BE2C (cell line): Measurements from ENCODE around the gene HYOU1.

Source experiments
- DNase-seq: peaks from one replicate; pipeline ENCODE4 v3.0.0-alpha.2; 2020
- H3K27me3 ChIP-seq: fragments of 250-450 bp; sonication (Bioruptor Pico); 2 replicates; pipeline ENCODE4 v1.5.1; 2020; ENCODE audit warnings: mild to moderate bottlenecking
- H3K36me3 ChIP-seq: fragments of 250-450 bp; sonication (Bioruptor Pico); 2 replicates; pipeline ENCODE4 v1.5.1; 2020; ENCODE audit warnings: mild to moderate bottlenecking
- H3K4me1 ChIP-seq: fragments of 250-450 bp; sonication (Bioruptor Pico); 2 replicates; pipeline ENCODE4 v1.5.1; 2020
- H3K4me3 ChIP-seq: 2 replicates; pipeline ENCODE4 v1.5.1; 2011; ENCODE audit warnings: low read depth, low read length
- H3K9me3 ChIP-seq: fragments of 250-450 bp; sonication (Bioruptor Pico); 2 replicates; pipeline ENCODE4 v1.5.1; 2020
- TF ChIP-seq, protein P1 (sequence below): IDR thresholded peaks from 2 replicates; pipeline ENCODE4 v1.5.1; 2012; ENCODE audit warnings: mild to moderate bottlenecking, low read depth, low read length

The HYOU1 gene

DNA sequence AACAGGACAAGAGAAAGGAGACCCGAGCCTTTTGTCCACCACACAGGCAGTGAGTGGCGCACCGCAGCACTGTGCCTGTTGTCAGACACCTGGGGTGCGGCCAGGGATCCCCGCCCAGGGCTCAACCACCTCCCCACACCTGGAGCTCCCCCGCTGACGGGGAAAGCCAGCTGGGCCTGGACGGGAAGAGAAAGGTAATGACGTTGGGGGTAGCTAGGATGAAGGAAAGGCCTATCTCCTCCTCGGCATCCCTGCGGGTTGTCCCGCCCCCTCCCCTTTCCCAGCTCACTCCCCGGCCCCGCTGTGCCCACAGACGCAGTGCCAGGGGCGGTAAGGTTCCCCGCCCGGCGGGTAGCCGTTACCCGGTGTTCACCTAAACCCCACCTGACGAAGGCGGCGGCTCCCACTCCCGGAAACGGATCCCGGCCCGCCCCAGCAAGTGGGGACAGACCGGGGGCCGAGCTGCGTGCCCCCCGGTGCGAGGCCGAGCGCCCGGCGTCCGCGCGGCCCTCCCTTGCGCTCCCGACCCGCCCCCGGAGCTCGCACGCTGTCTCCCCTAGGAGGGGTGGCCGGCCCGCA lies 495 bp downstream of the HYOU1 start:
- no peaks in the 10 kb centered on the region for H3K9me3 ChIP-seq
- no peaks in the 10 kb centered on the region for H3K27me3 ChIP-seq
- peak overlapping the region; percentile 79 for H3K4me3 ChIP-seq
- TF ChIP-seq, protein P1, sequence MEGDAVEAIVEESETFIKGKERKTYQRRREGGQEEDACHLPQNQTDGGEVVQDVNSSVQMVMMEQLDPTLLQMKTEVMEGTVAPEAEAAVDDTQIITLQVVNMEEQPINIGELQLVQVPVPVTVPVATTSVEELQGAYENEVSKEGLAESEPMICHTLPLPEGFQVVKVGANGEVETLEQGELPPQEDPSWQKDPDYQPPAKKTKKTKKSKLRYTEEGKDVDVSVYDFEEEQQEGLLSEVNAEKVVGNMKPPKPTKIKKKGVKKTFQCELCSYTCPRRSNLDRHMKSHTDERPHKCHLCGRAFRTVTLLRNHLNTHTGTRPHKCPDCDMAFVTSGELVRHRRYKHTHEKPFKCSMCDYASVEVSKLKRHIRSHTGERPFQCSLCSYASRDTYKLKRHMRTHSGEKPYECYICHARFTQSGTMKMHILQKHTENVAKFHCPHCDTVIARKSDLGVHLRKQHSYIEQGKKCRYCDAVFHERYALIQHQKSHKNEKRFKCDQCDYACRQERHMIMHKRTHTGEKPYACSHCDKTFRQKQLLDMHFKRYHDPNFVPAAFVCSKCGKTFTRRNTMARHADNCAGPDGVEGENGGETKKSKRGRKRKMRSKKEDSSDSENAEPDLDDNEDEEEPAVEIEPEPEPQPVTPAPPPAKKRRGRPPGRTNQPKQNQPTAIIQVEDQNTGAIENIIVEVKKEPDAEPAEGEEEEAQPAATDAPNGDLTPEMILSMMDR: no peak
- H3K4me1 ChIP-seq: peaks cover 4% of the 10 kb centered on the region; the same call in 1 of the 2 replicates
- peaks cover 37% of the 10 kb centered on the region for H3K36me3 ChIP-seq
- peak; percentile 47 for DNase-seq

DNA sequence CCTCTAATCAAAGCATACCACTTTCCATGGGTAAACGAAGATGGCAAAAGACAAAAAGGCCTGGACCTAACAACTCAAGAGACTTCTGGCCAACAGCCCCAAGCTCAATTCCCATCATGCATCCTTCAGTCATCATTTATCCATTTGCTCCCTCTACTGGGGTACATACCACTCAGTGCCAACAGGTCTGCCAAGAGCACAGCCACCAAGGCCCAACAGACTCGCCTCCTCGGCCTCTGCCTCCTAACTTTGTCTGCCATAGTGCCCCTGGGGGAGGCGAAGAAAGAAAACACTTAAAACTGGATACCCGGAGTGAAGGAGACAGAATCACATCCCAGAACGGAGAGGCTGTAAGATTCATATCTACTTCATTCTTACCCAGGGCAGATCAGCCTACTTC lies 1.1 kb downstream of the HYOU1 start:
- TF ChIP-seq, protein P1: peak; percentile 36

DNA sequence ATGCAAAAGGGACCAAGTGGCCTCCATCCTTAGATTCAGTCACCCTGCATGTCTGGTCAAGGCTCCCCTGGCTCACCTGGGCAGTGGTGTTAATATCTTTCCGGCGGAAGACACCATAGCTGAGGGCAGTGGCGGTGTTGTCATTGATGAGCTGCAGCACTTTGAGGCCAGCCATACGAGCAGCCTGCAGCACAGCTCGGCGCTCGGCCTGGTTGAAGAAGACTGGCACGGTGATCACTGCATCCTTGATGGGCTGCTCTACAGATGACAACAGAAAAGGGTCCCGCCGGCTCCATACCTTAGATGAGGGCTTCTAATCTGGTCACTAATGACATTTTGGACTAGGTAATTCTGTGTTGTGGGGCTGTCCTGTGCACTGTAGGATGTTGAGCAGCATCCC lies 2.6 kb downstream of the HYOU1 start:
- H3K36me3 ChIP-seq: peaks cover 55% of the 10 kb centered on the region
- TF ChIP-seq, protein P1: no peak
- no peaks in the 10 kb centered on the region for H3K27me3 ChIP-seq
- H3K9me3 ChIP-seq: no peaks in the 10 kb centered on the region
- H3K4me3 ChIP-seq: no peak overlapping the region
- H3K4me1 ChIP-seq: peaks cover 4% of the 10 kb centered on the region; the same call in 1 of the 2 replicates
- DNase-seq: no peak

More for the DNA sequence above, 1.1 kb downstream of the HYOU1 start:
- Histone ChIP-seq H3K27me3 (no peaks in the 10 kb centered on the region), H3K36me3 (peaks cover 42% of the 10 kb centered on the region), H3K4me3 (peak overlapping the region; percentile 79), H3K9me3 (no peaks in the 10 kb centered on the region), H3K4me1 (peaks cover 4% of the 10 kb centered on the region; the same call in 1 of the 2 replicates)
- peak; percentile 36 for DNase-seq

DNA sequence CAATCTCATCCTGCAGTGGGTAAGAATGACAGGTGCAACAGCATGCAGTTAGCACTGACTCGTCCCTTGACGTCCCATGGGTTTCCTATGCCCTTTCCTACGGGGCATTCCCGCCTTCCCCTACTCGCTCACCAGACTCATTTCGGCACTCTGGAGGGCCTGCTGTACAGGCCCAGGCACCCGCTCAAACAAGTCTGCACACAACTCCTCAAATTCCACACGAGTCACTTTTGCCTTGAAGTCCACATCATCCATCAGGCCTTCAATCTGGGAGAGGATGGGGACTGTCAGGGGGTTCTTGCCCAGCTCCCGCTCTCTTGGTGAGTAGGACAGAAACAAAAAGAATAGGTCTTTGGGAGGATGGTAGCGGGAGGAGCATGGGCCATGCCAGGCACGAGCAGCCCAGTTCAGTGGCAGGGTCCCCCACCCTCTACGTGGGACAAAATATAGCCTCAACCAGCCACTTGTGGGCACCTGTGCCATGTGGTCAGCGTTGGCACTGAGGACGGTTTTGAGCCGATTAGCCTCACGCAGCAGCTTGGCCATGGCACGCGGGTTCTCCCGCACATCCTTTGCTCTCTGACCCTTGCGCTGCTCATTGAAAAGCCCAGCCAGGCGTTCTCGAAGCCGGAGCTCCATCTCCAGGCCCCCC lies 4.7 kb downstream of the HYOU1 start:
- Histone ChIP-seq H3K9me3 (no peaks in the 10 kb centered on the region), H3K4me3 (no peak overlapping the region), H3K27me3 (no peaks in the 10 kb centered on the region), H3K4me1 (peaks cover 4% of the 10 kb centered on the region; the same call in 1 of the 2 replicates), H3K36me3 (peaks cover 76% of the 10 kb centered on the region)
- TF ChIP-seq, protein P1: no peak
- DNase-seq: no peak

DNA sequence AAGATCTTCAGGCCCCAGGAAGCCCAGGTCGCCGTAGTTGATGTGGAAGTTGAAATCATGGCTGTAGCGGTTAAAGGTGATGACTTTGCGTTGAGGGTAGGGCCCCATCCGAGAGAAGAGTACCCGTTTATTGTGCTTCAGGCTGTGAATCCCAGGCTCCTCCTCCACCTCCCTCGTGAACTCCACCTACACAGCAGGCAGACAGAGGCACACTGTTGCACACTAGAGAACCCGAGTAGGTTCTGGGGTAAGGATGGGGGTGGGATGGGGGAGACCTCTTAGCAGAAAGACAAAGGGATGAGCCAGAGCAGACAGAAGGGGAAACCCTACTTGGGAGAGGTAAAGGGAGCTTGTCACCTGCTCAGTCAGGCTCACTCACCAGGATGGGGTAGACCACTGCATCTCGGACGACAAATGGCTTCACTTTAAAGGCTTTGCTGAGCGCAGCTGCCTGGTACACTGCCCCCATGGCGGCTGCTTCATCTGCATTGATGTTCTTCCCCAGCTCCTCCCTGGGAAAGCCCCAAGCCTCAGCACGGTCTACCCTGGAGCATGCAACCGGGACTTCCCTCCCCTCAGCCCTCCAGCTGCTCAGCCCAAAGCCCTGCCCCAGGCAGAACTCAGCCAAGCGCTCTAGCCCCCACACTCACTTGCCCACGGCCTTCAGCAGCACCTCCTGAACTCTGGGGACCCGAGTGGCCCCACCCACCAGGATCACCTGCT lies 5.4 kb downstream of the HYOU1 start:
- no peaks in the 10 kb centered on the region for H3K9me3 ChIP-seq
- H3K36me3 ChIP-seq: peaks cover 83% of the 10 kb centered on the region
- DNase-seq: no peak
- TF ChIP-seq, protein P1: no peak
- no peaks in the 10 kb centered on the region for H3K27me3 ChIP-seq
- H3K4me1 ChIP-seq: peaks cover 4% of the 10 kb centered on the region; the same call in 1 of the 2 replicates
- H3K4me3 ChIP-seq: no peak overlapping the region
